Thymus (tissue), 11 donors: ENCODE results near the gene ELL3. TPM values are rescaled to one million over a fixed set of nuclear protein-coding genes. Genes with fewer than 3 reads are reported as not detected.
"Not testable (repeated sequence)": the region's sequence is repeated elsewhere in the genome, so short reads cannot be mapped to it uniquely, and the experiment has no call there.

Experiments used
- DNase-seq, 9 donors: peaks; one replicate each; pipeline ENCODE4 v3.0.0-alpha.2; 2013; ENCODE audit warnings: low spot score in 9 of 9, low read depth in 6 of 9, missing footprints in 1 of 9
- H3K27ac ChIP-seq, 2 donors: one replicate each; pipeline ENCODE4 v1.5.1; 2013; ENCODE audit warnings: control low read depth in 1 of 2, low read depth in 1 of 2, low read length in 1 of 2, mild to moderate bottlenecking in 1 of 2, moderate library complexity in 1 of 2
- H3K27me3 ChIP-seq, 2 donors: one replicate each; pipeline ENCODE4 v1.5.1; 2013; ENCODE audit warnings: low read length in 1 of 2; ENCODE audit not compliant: control insufficient read depth in 2 of 2, insufficient read depth in 1 of 2
- H3K36me3 ChIP-seq, 2 donors: one replicate each; pipeline ENCODE4 v1.5.1; 2013; ENCODE audit warnings: low read length in 1 of 2, mild to moderate bottlenecking in 1 of 2, moderate library complexity in 1 of 2; ENCODE audit not compliant: control insufficient read depth in 2 of 2, insufficient read depth in 2 of 2
- H3K4me1 ChIP-seq, 2 donors: one replicate each; pipeline ENCODE4 v1.5.1; 2013; ENCODE audit warnings: low read length in 2 of 2; ENCODE audit not compliant: control insufficient read depth in 2 of 2, insufficient read depth in 2 of 2
- H3K4me3 ChIP-seq, 2 donors: one replicate each; pipeline ENCODE4 v1.5.1; 2013; ENCODE audit warnings: low read length in 2 of 2, control low read depth in 1 of 2, mild to moderate bottlenecking in 1 of 2
- H3K9me3 ChIP-seq, 2 donors: one replicate each; pipeline ENCODE4 v1.5.1; 2013; ENCODE audit warnings: low read length in 1 of 2, mild to moderate bottlenecking in 1 of 2; ENCODE audit not compliant: control insufficient read depth in 2 of 2, insufficient read depth in 1 of 2
- WGBS: extraction: QIAGEN DNeasy Blood & Tissue Kit; methylation state at CpG from one replicate; pipeline ENCODE4 v1.1.7; 2013; 5-methylcytosine and 5-hydroxymethylcytosine counted together
- polyA plus RNA-seq: library from polyadenylated mRNA; stranded (reverse); fragments of 200-250 nt; gene quantifications from one replicate; pipeline ENCODE4 v1.2.3, GENCODE V29; 2013
- total RNA-seq: library from RNA; stranded (reverse); fragments of 120-200 nt; gene quantifications from one replicate; pipeline ENCODE4 v1.2.4, GENCODE V29; 2013
- donor health status: healthy.

Gene ELL3
- total and polyA plus RNA-seq, 2 donors = 3.2 to 7.3 TPM

DNA sequence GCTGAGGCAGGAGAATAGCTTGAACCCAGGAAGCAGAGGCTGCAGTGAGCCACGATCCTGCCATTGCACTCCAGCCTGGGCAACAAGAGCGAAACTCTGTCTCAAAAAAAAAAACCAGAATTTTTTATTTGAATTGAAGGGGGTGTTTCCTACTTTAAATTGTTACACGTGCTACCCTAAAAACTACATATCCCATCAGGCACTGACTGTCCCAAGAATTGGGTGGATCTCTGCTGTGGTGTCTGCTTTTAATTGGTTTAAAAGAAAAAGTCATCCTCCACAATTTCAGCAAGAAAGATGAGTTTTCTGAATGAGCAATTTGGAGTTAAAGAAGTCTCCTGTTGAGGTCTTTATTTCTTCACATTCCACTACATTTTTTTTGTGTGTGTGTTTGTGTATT lies 28.4 kb downstream of the ELL3 start:
- Histone ChIP-seq H3K4me1 (peaks cover 7 to 23% of the 10 kb centered on the region in 2 donors), H3K27me3 (no peaks in the 10 kb centered on the region), H3K36me3 (peaks cover 0 to 20% of the 10 kb centered on the region in 2 donors), H3K9me3 (no peaks in the 10 kb centered on the region), H3K4me3 (no peak overlapping the region), H3K27ac (no peak overlapping the region)
- WGBS = 71% methylated on average over 3 of the region's 3 CpGs
- peak in 3 of 9 donors; percentile 4 to 34 (median 23) for DNase-seq

- under 1% methylated on average over 12 of the region's 12 CpGs for WGBS
- H3K9me3 ChIP-seq, H3K36me3 ChIP-seq, H3K27me3 ChIP-seq: not testable (repeated sequence)
- Histone ChIP-seq H3K27ac (peak overlapping the region; percentile 89 to 94), H3K4me1 (peaks cover 7 to 23% of the 10 kb centered on the region in 2 donors), H3K4me3 (peak overlapping the region; percentile 79 to 91)
- DNase-seq = peak in 2 of 9 donors; percentile 25 to 46
These were observed 29.9 kb downstream of the ELL3 start for GRCh38 chr15:43746903-43747309.

DNA sequence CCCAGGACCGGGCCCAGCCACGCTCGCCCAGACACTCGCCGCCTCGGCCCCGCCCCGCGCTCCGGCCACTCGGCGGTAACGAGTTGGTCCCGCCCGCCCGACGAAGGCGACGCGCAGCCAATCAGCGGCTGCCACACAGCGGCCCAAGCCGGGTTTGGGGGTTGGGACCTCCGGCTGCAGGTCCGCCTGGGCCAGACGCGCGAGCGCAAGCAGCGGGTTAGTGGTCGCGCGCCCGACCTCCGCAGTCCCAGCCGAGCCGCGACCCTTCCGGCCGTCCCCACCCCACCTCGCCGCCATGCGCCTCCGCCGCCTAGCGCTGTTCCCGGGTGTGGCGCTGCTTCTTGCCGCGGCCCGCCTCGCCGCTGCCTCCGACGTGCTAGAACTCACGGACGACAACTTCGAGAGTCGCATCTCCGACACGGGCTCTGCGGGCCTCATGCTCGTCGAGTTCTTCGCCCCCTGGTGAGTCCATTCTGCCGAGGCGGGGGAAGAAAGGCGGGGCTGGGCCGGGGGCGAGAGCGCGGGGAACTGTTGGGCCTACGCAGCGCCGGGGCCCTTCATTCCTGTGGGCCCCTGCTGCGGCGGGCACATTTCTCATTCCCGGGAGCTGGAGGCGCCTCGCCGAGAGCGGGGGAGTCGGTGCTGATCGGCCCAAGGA lies 30.4 kb downstream of the ELL3 start, which contains the start of gene PDIA3:
TSS of gene PDIA3 (plus strand) at position 194 of the 658 bp plus-strand sequence. CDS start at position 296, 102 bp downstream.
- peak within 1 kb of the TSS; percentile 89 to 94 for H3K27ac ChIP-seq
- H3K4me1 ChIP-seq = peaks cover 5 to 20% of the 10 kb centered on the region in 2 donors
- WGBS = under 1% methylated on average over 84 of the region's 84 CpGs
- not testable (repeated sequence) for H3K36me3 ChIP-seq, H3K9me3 ChIP-seq, H3K27me3 ChIP-seq
- DNase-seq = peak; percentile 47 to 89 (median 72)
- H3K4me3 ChIP-seq = peak within 1 kb of the TSS; percentile 79 to 91

GRCh38 chr15:43735416-43735815 lies 41.4 kb downstream of the ELL3 start:
- Histone ChIP-seq H3K27me3 (no peaks in the 10 kb centered on the region), H3K27ac (no peak overlapping the region), H3K4me3 (no peak overlapping the region), H3K4me1 (no peaks in the 10 kb centered on the region), H3K36me3 (no peaks in the 10 kb centered on the region), H3K9me3 (no peaks in the 10 kb centered on the region)
- no peak for DNase-seq
- 91% methylated on average over 6 of the region's 6 CpGs for WGBS

- DNase-seq, H3K27ac ChIP-seq, H3K36me3 ChIP-seq, H3K9me3 ChIP-seq, H3K4me3 ChIP-seq, H3K4me1 ChIP-seq, H3K27me3 ChIP-seq: not testable (repeated sequence)
- WGBS = 91% methylated on average over 1 of the region's 1 CpG
These were observed 48.6 kb downstream of the ELL3 start for GRCh38 chr15:43728053-43728725.

- H3K27me3 ChIP-seq = not testable (repeated sequence)
- 98% methylated on average over 1 of the region's 1 CpG for WGBS
These were observed 50.5 kb downstream of the ELL3 start for GRCh38 chr15:43726306-43726705.

GRCh38 chr15:43723151-43723550 lies 53.6 kb downstream of the ELL3 start:
- Histone ChIP-seq H3K9me3 (no peaks in the 10 kb centered on the region), H3K27me3 (no peaks in the 10 kb centered on the region), H3K36me3 (no peaks in the 10 kb centered on the region), H3K27ac (no peak overlapping the region), H3K4me3 (no peak overlapping the region), H3K4me1 (no peaks in the 10 kb centered on the region)
- no peak for DNase-seq
- WGBS = 85% methylated on average over 4 of the region's 4 CpGs

More at GRCh38 chr15:43726306-43726705, 50.5 kb downstream of the ELL3 start:
- not testable (repeated sequence) for H3K4me3 ChIP-seq, H3K4me1 ChIP-seq, H3K36me3 ChIP-seq, DNase-seq, H3K9me3 ChIP-seq, H3K27ac ChIP-seq

Other genes with a start within 250 kb of the ELL3 start
- 4.6 TPM for gene PPIP5K1, start 186.8 kb downstream of the ELL3 start, total RNA-seq
- gene PPIP5K1, start 186.8 kb downstream of the ELL3 start, polyA plus RNA-seq = 5.7 TPM
- 0.09 TPM for gene CKMT1B, start 182.9 kb downstream of the ELL3 start, total RNA-seq
- 0.94 TPM for gene CKMT1B, start 182.9 kb downstream of the ELL3 start, polyA plus RNA-seq
- 0.05 TPM for gene STRC, start 158.2 kb downstream of the ELL3 start, total RNA-seq
- 1.8 TPM for gene STRC, start 158.2 kb downstream of the ELL3 start, polyA plus RNA-seq
- gene CATSPER2, start 128.1 kb downstream of the ELL3 start, total RNA-seq = 0.80 TPM
- 4.9 TPM for gene CATSPER2, start 128.1 kb downstream of the ELL3 start, polyA plus RNA-seq
- 0.14 TPM for gene CKMT1A, start 83.1 kb downstream of the ELL3 start, total RNA-seq
- gene CKMT1A, start 83.1 kb downstream of the ELL3 start, polyA plus RNA-seq = 0.23 TPM
- 102 TPM for gene PDIA3, start 30.5 kb downstream of the ELL3 start, total RNA-seq
- 209 TPM for gene PDIA3, start 30.5 kb downstream of the ELL3 start, polyA plus RNA-seq
- gene SERF2, start 15.4 kb upstream of the ELL3 start, total RNA-seq = 862 TPM
- 1,456 TPM for gene SERF2, start 15.4 kb upstream of the ELL3 start, polyA plus RNA-seq
- gene SERINC4, start 23.3 kb upstream of the ELL3 start, total RNA-seq = 0.05 TPM
- 0.52 TPM for gene SERINC4, start 23.3 kb upstream of the ELL3 start, polyA plus RNA-seq
- gene HYPK, start 23.6 kb upstream of the ELL3 start, total RNA-seq = 5.5 TPM
- gene HYPK, start 23.6 kb upstream of the ELL3 start, polyA plus RNA-seq = 13.8 TPM
- 35.9 TPM for gene MFAP1, start 47.7 kb upstream of the ELL3 start, total RNA-seq
- 18.7 TPM for gene MFAP1, start 47.7 kb upstream of the ELL3 start, polyA plus RNA-seq
- gene WDR76, start 50.0 kb upstream of the ELL3 start, total RNA-seq = 24.6 TPM
- 3.5 TPM for gene WDR76, start 50.0 kb upstream of the ELL3 start, polyA plus RNA-seq